Medulla oblongata (tissue), 1 donor: Measurements from ENCODE around the gene FAM3D.
"Not testable (repeated sequence)": the region's sequence is repeated elsewhere in the genome, so short reads cannot be mapped to it uniquely, and the experiment has no call there.

Experiments used
- DNase-seq: peaks from one replicate; pipeline ENCODE4 v3.0.0-alpha.2; 2015; ENCODE audit errors: extremely low spot score

Gene FAM3D

DNA sequence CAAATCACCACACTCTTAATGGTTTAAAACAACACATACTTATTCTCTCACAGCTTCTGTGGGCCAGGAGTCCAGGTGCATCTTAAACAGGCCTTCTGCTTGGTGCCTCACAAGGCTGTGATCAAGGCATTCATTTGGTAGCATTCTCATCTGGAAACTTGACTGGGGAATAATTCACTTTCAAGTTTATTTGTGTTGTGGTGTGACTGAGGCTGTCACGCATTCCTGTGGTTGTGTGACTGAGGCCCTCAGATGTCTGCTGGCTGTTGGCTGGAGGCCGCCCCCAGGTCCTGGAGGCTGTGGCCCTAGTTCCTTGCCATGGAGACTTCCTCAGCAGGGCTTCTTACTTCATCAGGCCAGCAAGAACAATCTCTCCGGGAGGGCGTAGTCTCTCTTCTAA, 16.9 kb upstream of the FAM3D start:
- no peak for DNase-seq

DNA sequence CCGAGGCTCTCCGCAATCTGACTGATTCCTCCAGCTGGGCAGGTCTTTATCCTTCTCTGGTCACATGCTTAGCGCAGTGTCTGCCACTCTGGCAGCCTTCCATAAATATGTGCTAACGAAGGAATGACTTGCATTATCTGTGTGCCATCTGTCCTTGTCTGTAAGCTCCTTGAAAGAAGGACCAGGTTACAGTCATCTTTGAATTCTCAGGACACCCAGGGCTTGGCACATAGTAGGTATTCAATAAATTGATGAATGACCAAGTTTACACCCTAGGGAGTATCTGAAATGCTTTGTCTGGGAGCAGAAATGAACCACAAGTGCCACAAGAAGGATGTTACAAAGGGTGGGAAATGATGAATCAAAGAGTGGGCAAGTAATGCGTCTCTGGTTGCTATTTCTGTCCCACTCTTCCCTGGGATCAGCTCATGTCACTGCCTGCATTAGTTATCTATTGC, 16.5 kb upstream of the FAM3D start:
- no peak for DNase-seq

DNA sequence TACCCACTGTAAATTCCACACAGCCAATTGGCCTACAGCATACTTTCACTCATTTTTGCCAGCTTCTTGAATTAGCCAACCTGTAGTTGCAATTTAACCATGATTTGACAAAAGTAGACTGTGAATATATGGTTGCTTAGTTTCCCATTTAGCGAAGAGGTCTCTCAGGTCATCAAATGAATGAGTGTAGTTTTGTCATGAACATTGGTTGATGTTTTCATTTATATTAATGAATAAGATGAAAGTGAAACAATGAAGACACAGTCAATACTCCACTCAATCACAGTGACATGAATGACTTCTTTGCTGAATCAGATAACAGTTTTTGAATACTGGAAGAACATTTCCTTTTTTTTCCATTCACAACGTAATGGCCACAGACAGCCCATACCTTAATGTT, 15.3 kb upstream of the FAM3D start:
- DNase-seq = no peak

DNA sequence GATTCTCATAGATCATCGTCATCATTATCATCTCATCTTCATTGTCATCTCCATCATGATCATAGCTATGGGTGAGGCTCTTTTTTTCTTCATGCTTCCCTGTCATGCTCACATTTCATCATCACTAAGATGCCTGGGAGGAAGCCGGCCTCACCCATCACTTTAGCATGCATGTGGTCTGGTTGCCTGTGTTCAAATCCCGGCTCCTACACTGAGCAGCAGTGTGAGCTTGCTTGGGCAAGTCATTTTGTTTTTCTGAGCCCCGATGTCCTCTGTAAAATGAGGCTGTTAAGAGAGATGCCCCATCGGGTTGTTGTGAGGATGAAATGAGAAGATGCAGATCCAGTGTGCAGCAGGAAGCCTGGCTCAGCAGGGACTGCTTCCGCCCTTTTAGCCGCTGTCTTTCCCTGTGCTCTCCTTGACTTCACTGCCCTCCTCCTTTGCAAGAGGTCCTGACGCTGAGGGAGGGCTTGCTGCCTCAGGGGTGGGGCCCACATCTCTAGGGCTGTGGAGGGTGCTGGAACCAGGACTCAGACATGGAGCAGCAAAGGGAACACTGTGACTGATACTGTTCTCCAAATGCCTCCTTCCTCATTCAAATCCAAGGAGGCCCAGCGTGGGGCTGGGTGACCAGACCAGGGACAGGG, 14.4 kb upstream of the FAM3D start:
- DNase-seq = no peak

DNA sequence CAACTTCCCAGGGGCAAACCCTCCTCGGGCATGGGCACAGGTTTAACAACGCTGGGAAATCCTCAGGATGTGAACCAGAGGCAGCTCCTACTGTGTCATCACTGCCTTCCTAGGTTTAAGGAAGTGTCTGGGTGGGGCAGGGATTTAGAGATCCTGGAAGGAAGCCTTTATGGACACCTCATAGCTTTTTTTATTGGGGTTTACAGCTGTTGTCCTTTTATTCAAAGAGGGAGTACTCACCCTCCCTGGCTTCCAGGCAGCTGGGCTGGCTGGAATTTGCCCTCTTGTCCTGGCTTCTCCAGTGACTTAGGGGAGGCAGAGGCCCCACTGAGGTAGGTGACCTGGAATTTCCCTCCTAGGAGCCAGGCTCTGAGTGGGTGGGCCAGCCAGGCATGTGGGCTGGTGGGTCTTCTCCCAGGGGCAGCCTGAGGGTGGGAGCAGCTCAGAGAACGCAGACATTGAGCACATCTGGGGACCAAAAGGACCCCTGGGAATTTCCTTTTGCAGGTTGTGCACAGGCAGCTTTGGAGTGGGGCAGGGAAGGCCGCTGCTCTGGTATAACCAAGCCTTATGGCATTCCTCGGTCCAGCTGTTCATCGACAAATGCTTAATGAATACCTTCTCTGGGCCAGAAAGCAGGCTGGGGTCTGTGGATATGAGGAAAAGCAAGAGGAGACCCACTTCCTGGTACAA, 13.5 kb upstream of the FAM3D start:
- DNase-seq = no peak

DNA sequence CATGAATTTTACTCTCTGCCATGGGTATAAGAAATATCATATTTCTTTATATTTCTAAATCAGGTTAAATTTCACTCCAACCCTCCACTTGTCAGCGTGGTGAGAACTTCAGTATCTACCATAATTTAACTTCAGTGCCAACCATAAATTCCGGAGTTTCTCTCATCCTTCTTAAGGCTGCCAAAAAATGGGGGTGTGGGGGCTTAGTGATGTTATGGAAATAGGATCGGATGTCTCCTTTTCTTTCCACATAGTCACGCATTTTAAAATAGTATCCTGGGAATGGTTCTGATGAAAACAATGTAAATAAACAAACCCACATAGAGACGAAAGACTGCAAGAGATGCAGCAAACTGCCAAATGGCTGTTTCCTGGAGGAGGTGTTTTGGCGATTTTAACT, 12.9 kb upstream of the FAM3D start:
- no peak for DNase-seq

DNA sequence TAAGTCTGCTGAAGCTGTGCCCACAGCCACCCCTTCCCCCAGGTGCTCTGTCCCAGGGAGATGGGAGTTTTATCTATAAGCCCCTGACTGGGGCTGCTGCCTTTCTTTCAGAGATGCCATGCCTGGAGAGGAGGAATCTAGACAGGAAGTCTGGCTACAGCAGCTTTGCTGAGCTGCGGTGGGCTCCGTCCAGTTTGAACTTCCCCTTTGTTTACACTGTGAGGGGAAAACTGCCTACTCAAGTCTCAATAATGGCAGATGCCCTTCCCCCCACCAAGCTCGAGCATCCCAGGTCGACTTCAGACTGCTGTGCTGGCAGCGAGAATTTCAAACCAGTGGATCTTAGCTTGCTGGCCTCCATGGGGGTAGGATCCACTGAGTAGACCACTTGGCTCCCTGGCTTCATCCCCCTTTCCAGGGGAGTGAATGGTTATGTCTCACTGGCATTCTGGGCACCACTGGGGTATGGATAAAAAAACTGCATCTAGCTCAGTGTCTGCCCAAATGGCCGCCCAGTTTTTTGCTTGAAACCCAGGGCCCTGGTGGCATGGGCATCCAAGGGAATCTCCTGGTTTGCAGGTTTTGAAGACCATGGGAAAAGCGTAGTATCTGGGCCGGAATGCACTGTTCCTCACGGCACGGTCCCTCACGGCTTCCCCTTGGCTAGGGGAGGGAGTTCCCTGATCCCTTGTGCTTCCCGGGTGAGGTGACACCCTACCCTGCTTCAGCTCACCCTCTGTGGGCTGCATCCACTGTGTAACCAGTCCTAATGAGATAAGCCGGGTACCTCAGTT, 11.8 kb upstream of the FAM3D start:
- DNase-seq = not testable (repeated sequence)

DNA sequence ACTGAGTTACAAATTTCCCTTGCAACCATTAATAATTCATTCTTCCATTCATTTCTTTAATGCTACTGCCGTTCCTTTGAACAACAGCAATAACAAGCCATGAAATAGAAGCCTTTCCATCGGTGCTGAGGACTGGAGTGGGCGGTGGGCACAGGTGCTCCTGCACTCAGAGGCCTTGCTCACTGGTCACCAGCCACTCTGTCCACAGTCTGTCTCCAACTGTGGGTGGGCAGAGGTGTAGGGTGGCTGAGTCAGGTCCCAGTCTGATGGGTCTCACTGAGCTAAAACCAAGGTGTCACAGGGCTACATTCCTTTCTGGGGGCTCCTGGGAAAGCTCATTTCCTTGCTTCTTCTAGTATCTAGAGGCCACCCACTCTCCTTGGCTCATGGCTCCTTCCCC, 6.3 kb upstream of the FAM3D start:
- DNase-seq = no peak

DNA sequence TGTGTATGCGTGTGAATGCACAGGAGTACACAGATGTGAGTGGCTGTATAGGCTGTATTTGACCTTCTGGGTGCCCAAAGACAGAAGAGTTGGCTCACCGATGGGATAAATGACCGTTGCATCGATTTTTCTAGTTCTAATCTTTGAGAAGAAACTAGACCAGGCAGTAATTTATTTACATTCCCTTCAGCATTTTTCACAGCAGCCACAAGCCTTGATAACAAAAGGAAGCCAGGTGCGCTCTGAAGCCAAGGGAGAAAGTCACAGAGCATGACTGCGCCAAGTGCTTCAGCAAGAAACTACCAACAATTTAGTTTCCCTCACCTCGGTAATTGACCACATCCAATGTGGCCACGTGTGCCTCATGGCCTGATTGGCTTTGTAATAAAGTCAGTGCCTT, 5.9 kb upstream of the FAM3D start:
- no peak for DNase-seq

DNA sequence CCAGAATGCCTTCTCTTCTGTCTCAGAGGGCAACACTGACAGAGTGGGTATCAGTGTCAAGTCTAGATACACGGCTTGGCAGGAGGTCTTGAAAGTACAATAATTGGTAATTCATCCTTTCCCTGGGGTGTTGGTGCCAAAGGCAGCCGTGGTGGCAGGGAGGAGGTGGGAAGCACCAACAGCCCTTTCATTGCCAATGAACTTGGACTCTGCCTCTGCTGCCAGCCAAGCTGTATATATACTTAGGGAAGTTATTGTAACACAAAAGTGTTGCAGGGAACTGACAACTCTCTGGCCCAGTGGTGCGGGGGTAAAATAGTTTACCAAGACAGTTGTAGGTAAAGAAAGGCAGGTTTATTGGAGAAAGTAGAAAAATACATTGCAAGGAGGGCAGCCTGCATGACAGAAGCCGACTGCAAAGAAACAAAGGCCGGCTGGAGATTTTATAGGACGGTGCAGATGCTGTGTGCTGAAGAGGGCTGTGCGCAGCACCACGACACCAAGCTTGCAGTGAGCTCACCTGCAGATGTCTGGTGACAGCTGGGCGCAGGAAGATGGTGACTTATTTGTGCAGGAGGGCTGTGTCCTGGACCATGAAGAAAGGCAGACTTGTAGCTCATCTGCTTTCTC, 4.0 kb upstream of the FAM3D start:
- no peak for DNase-seq

DNA sequence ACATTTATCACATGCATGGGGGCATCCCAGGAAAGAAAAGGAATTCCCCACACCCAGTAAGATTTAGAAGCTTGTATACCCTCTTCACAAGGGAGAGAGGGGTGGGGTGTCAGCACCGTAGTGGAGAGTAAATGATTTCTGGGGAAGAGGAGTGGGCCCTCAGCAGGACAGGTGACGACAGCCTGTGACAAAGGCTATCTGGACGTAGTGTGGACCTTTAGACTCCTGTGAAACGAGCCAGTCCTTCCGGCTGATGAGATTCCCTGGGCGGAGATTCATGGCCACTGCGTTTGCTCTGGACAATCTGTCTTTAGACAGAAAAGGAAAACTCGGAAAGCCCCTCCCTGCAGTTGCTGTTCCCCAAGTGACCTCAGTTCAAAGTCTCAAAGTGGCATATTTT, 1.7 kb upstream of the FAM3D start:
- DNase-seq = no peak

DNA sequence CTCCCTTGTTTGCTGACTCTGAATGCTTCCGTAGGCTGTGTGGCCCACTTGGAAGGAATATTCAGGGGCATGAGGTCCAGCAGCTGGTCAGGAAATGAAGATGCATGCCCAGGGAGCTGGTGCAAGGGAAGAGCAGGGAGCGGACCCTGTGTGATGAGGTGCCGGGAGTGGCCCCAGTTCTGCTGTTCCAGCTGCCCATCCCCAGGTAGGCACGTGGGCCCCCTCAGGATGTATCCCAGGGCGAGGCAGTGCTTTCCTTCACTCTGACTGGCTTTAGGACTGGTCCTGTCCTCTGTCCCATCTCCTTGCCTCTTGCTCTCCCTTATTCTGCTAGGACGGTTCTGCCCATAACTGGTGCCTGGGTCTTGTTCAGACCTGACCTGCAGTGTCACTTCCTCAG, 1.1 kb upstream of the FAM3D start:
- no peak for DNase-seq

DNA sequence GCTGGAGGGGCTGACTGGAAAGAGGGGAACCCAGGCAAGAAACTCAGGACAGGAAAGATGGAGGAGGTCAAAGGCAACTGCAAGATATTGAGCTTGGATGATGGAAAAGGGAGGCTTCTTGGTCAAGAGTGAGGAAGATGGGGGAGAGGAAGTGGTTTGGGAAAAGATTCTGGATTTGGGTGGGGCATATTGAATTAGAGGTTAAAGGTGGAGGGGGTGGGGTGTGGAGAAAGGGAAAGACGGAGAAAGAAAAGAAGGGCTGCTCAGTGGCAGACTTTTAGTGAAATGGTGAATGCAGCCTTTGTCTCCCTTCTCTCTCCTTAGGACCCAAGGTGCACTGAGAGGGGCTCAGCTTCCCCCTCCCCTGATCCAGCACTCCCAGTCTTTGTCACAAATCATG, 655 bp upstream of the FAM3D start:
- no peak for DNase-seq

DNA sequence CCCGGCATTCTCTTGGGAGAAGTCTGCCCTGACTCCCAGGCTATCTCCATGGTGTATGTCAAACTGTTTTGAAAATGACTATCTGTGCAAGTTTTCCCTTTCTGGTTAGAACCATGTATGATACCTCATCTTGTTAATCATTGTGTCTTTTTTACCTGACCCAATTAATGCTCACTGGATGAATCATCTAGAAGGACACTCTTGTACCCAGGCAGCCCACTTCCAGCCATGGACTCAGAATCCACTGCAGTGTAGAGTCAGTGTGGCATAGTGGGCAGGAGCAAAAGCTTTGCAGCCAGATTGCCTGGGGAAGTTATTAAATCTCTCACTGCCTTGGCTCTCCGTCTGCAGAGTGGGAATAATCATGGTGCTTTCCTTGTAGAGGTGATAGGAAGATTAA, 1.2 kb downstream of the FAM3D start:
- DNase-seq = no peak

DNA sequence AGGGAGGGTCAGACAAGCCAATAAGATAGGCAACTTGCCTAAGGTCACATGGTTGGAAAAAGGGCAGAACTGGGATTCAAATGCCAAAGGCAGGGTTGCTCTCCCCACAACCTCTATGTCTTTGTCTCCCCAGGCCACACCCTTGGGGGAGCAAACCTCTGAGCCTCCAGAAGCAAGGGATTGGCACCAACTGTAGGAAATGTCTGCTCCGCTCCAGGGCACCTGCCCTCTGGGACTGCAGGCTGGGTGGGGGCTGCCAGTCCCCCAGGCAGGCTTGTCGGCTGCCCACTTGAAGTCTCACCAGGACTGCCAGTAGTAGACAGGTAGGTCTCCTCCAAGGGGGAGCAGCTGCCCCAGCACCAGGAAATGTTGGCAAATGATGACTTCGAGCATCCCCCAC, 2.0 kb downstream of the FAM3D start:
- DNase-seq = no peak

DNA sequence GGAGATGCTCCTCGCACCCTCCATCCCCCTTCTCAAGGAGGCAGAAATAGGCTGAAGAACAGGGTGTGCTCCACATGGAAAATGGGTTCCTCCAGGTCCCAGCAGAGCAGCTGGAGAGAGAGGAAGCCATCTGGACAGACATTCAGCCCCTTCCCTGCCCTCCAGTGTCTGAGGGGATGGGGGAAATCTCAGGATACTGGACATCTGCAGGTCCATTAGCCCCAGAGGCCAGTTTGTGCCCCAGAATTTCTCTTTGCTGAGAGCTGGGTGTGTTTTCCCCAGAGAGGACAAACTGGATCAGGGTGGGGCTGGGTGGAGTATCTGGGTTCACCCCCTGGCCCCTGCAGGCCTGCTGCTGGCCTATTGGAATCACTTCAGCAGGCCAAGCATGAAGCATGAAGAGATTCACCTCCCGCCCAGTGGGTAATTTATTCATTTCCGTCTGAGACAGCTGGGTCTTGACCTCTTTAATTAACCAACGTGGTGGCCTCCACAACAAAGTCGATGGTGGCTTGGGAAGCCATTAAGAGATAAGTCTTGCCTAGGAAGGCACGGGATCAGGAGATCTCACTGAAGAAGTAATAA, 4.6 kb downstream of the FAM3D start:
- DNase-seq = no peak

DNA sequence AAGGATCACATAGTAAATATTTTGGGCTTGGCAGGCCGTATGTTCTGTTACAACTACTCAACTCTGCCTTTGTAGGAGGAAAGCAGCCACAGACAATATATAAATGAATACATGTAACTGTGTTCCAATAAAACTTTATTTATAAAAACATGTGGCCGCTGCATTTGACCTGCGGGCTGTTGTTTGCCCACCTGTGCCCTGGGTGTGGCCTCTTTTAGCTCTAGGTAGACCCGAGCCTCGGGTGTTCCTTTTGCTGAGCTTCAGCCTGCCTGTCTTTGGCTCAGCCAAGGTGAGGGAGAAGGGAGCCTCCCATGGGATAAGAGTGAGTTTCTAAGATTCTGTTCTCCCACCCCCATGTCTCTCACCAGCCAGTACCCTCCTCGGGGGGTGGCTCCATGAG, 5.6 kb downstream of the FAM3D start:
- DNase-seq = no peak

DNA sequence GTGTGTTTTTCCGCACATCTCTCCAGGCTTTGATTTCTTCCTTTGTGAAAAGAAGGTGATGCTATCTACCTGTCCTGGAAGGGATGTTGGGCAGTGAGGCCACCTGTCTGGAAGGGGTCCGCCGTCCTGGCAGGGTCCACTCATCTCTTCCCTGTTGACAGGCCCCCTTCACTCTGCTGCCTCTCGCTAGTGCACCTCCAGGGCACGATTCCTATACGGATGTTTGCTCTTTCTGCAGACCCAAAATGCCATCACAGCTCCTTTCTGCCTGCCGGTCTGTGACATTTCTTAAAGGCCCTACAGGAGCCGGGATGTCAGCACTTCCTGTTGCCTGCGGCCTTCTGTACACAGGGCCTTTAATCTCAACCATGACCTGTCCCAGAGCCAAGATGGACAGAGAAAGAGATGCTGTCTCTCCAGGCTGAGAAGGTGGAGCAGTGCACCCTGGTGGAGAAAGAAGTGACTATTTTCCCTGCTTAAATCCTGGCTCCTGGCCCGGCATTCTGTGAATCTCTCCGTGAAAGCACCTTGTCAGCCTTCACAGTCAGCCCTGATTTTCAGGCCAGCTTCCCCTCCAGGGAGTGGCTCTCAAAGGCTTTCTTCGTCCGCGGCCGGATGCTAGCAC, 7.4 kb downstream of the FAM3D start:
- DNase-seq = peak; percentile 9

DNA sequence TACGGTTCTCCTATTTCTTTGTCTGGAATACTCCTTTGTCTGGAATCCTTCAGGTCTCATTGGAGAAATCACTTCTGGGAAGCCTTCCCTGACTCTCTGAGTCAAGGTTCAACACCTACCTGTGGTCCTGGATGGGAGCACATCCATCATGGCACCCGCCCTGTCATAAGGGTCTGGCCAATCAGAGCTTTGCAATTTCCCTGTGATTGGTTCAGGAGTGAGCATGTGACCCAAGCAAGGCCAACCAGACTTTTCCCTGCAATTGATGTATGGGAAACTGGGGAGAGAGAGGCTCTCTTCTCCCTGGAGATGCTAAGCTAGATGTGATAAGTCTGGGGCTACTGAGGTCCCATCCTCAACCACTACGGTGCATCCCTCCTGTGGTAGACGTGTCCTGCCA, 8.1 kb downstream of the FAM3D start:
- no peak for DNase-seq

DNA sequence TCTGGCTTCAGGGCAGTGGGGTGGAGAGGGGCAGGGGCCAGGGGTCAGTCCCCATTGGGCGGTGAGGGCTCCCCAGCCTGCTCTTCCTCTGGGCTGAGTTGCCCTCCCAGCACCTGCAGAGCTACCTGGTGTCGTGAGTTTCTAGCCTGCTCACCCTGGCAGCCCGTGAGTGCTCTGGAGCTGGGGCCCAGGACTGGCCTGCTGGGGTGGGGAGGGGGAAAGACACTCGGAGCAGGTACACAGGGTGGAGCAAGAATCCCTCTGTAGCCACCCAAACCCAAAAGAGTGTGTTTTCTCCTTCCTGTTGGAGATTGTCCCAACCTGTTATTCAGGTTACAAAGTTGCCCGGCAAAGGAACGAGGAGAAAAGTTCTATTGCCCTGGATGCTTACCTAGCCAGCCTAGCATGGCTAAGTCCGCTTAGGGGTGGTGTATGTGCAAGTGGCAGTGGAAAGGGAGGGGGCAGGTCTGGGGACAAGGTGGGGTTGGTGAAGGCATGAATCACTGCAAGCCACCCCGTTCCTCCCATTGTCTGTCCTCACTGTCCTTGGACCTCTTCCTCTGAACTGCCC, 8.9 kb downstream of the FAM3D start:
- DNase-seq = no peak

DNA sequence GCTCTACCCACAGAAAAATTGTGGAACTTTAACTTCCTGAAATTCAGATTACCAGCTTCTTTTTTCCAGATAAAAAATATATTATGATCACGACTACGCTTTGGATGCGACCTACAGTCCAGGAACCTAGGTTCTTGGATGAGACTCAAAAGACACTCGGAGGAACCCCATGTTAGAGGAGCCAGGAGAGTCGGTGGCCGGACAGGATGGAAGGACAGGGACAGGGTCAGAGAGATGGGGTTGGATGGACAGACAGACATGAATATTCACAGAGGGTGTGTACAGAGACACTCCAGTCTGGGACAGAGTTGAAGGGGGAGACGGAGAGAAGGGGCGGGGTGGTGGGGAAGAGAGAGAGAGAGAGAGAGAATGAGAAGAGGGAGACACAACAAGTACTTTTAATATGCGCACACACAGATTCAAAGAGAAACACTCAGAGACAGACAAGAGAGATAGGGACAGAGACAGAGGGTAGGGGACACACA, 9.5 kb downstream of the FAM3D start:
- no peak for DNase-seq
